HG02938 (cell line): ENCODE measurements around the gene FAM72B.
"Not testable (repeated sequence)": the region's sequence is repeated elsewhere in the genome, so short reads cannot be mapped to it uniquely, and the experiment has no call there.

Experiments
- ATAC-seq: cut with Tn5 transposase; IDR thresholded peaks from one replicate; pipeline ENCODE4 v1.9.1; 2021; ENCODE audit warnings: mild to moderate bottlenecking, moderate library complexity; ENCODE audit not compliant: unreplicated experiment

The FAM72B gene

GRCh38 chr1:121184290-121185127 is at the start of gene FAM72B, which contains the start of gene SRGAP2C:
TSS of gene FAM72B (minus strand) at chr1:121184340. CDS start at chr1:121183489, 851 bp downstream.
TSS of gene SRGAP2C (plus strand) at chr1:121184975. CDS start at chr1:121187447, 2,472 bp downstream.
- ATAC-seq, result peak; percentile 77

DNA sequence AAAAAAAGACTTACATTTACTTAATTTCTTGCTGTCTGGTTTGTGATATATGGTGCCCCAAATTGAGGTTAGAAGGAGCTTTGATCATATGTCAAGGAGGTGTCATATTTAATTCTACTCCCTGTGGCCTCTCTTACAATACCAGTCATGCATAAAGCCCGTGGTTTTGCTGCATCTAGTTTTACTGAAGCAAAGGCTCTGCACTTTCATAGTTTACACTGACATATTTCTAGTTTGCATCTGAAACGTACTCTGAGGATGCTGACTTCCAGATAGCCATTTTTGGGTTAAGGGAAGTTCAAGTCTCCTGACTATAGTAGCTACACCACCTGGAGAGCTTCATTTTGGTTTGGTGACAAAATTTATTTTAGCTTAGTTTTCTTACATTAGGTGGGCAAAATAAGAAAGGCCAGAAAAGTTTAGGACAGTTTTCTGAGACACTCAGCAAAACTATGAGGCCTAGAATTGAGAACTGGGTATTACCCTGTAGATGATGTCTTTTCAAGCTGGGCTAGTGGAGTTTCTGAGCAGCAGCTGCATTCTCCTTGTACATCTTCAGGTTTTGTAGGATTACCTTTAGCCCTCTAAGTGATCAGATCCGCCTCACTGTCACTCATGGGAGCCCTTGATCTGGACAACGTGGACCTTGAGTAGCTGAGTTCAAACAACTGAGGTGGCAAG is 48.4 kb upstream of the FAM72B start:
- not testable (repeated sequence) for ATAC-seq

GRCh38 chr1:121230636-121231035 is 46.5 kb upstream of the FAM72B start:
- ATAC-seq, result not testable (repeated sequence)

DNA sequence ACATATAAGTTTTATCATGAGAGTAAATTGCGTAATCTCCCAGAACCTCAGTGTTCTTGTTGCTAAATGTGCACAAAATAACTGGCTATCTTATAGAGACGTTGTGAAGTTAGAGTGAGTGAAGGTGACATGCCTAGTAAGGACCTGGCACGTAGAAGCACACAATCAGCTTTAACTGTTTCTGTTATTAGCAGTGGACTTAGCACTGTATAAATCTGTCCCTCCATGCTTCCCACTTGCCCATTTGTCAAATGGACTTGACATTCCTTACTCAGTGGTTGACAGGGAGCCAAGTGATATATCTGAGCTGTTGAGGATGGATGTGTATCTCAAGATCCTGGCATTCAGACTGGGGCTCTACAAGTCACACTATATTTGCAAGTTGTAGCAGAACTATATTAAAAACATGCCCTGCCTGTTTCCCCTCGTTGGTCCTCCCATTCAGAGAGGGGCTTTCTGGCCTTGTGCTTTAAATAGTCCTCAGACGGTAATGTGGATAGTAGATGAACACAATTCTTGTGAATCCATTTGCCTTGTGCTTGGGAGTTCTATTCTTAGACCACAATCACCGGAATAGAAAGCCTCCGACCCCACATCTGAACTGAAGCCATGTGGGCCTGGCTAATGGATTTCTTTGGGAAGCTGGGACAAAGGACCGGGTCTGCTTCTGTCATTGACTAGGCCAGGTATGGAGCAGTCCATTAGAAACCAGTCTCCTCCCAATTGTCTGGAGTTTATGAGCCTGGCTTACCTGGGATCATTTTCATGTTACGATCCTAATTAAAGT is 43.6 kb upstream of the FAM72B start:
- not testable (repeated sequence) for ATAC-seq

- not testable (repeated sequence) for ATAC-seq
Observed at GRCh38 chr1:121226925-121227324, 42.8 kb upstream of the FAM72B start.

DNA sequence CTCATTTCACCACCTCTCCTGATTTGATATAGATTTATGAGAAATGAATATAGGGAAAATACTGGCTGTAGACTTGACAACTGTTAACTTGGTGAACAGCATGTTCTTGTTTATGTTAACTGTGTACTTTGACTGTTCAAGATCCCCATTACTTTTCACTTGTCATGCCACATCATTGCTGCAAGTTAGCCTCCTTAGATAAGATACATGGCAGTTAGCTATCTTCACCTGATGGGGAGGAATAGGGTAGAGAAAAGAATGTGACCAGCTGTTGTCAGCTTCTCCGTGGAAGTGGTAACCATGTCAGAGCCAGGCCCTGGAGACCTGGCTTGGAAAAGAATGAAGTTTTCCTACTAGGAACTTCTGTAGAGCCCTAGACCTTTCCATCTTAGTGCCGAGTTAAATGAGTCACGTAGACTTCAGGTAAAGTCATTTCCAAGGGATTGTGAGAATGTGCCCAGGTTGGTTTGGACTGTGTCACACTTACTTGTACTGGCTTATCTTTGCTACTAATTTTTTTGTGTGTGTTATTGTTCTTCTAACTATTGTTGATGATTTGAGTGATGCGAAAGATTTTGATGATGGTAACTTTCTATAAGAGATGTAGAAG is 42.3 kb upstream of the FAM72B start:
- ATAC-seq, result not testable (repeated sequence)

DNA sequence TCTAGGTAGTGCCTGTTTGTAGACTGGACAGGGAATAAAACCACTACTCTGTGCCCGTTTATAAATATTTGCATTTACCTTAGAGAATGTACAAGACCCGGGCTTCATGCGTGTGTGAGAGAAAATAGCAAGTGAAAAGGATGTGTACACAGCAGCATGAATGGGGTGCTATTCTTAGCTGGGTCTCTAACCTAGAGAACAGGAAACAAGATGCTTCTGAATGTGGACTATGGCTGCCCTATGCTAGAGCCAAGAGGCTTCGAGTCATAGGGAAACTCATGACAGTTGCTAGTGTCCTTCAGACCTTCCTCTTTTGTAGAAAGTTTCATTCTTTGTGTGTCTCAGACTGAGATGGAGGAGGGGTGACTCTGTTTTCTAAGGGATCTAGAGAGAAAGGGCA is 40.6 kb upstream of the FAM72B start:
- peak; percentile 97 for ATAC-seq

DNA sequence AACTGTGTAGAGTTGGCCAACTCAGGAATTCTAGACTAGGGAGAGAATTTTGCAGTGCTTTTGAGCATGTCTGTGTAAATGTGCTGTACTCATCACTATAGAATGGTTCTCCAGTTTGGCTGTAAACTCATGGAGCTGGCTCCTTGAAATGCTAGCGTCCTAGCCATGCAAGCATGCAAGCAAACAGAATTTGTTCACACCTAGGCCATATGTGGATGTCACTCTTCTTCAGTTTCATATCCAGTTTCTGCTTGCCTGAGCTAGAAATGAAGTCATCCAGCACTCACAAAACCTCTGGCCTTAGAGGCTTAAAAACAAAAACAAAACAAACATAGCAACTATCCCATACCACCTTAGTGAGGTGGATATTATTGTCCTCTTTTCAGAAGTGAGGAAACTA is 37.6 kb upstream of the FAM72B start:
- peak; percentile 58 for ATAC-seq

GRCh38 chr1:121216676-121217075 is 32.5 kb upstream of the FAM72B start:
- not testable (repeated sequence) for ATAC-seq

- ATAC-seq, result not testable (repeated sequence)
Observed at GRCh38 chr1:121215699-121216417, 31.7 kb upstream of the FAM72B start.

- ATAC-seq, result not testable (repeated sequence)
Observed at GRCh38 chr1:121214544-121215156, 30.5 kb upstream of the FAM72B start.

- not testable (repeated sequence) for ATAC-seq
Observed at GRCh38 chr1:121213491-121213890, 29.4 kb upstream of the FAM72B start.

DNA sequence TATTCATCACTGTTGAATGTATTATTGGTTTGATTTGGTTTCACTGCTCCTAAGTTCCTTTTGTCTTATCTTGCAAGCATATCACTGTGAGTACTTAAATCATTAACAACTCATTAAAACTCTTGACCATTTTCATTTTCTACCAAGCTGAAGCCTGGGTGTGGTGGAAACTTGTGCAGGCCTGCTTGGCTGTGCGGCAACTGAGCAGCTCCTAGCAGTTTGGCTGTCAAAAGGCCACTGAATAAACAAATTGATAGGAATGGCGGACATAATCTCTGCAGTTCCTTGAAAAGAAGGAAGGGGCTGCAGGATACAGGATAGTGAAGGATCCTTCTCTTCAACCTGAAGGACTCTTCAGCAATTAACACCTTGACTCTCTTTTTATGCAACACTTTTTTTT is 26.6 kb upstream of the FAM72B start:
- not testable (repeated sequence) for ATAC-seq

DNA sequence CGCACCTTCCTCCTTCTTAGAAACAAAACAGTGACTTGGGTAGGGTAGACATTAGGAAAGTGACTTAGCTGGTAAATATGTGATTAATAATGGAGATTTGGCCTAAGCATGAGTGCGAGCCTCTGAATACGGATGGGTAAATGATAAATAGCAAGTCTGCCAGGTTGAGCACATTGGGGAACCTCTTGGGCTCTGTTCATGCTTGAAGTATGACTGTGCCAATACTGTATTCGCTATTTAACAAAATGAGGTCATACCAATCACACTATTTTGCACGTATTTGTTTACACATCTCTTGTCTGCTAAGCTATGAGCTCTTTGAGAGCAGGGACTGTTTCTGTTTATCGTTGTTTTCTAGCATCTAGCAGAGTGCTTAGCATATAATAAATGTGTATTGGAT is 24.2 kb upstream of the FAM72B start:
- not testable (repeated sequence) for ATAC-seq

GRCh38 chr1:121207328-121207727 is 23.2 kb upstream of the FAM72B start:
- ATAC-seq, result not testable (repeated sequence)

DNA sequence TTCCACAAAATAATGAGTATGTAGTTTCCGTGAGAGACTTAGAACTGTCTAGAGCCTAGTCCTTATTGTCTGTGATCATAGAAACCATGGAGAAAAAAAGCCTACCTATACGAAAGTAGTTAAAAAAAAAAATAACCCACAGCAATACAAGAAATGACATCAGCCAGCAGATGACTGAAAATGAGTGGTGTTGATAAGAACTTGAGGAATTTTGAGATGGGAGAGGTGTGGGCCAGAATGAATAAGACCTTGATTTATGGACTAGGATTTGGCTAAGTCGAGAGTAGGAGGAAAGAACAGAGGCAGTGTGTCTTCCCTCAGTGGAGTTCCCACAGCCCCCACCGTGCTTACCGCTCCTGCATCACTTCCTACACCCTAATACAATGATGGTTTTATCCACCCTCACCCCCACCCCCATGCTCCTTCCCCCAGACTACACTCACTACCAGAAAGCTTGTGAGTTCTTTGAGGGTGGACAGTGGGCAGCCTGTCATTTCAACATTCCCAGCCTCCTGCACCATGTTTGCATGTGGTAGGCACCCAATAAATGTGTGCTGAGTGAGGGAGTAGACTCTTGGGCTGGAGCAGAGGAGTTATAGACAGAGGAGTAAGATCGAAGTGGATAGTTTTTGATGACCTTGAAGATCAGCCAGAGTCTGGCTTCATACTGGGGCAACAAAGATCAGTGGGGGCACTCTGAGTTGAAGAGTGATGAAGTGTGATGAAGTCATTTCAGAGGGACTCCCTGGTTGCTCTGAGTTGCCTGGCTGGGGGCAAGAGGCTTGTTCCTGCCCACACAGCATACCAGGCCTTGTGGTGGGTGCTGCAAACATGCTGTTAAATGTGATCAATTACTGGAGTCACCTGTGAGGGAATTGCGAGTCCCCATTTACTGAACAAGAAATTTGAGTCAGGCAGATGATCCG is 21.9 kb upstream of the FAM72B start:
- not testable (repeated sequence) for ATAC-seq

- ATAC-seq, result not testable (repeated sequence)
Observed at GRCh38 chr1:121202986-121203385, 18.8 kb upstream of the FAM72B start.
